ENCODE measurements around the gene MTHFD2.

GRCh38 chr2:74164761-74165160 lies 33.7 kb upstream of the MTHFD2 start:
- TF ChIP-seq POLR2A (IDR thresholded peaks at IDR 0.05) (no peak), CTCF (IDR thresholded peaks at IDR 0.05) (no peak), POLR2AphosphoS5 (IDR thresholded peaks at IDR 0.05) (no peak)
